RWPE1 (cell line): ENCODE measurements around the gene ARRDC3.
"Not testable (repeated sequence)": the region's sequence is repeated elsewhere in the genome, so short reads cannot be mapped to it uniquely, and the experiment has no call there.

Source experiments
- CTCF ChIA-PET: fragments of 350-600 bp; sonication (Branson Sonifier 250); formaldehyde crosslinking; extraction: SDS; loops from one replicate; lab custom pipeline; 2021; lab: Yijun Ruan, JAX
- POLR2A ChIA-PET: fragments of 400-600 bp; formaldehyde crosslinking; extraction: SDS; loops from one replicate; lab custom pipeline; 2020; ENCODE audit warnings: antibody characterized with exemption; ENCODE audit not compliant: low non-redundant PET; lab: Yijun Ruan, JAX
- DNase-seq: peaks from one replicate; pipeline ENCODE4 v3.0.0; 2012; ENCODE audit warnings: low spot score
- H3K27ac ChIP-seq: fragments of 450-650 bp; 2 replicates; pipeline ENCODE4 v1.5.1; 2017
- CTCF ChIP-seq: fragments of 450-650 bp; conservative IDR thresholded peaks from 2 replicates; pipeline ENCODE4 v1.5.1; 2017; ENCODE audit warnings: low read depth, mild to moderate bottlenecking

Gene ARRDC3

GRCh38 chr5:91343916-91344315 lies 39.2 kb downstream of the ARRDC3 start:
- TF ChIP-seq CTCF, result no peak
- no peak overlapping the region for H3K27ac ChIP-seq
- ChIA-PET POLR2A (interaction anchor here (1.0 kb wide), 1 partner anchor 37 kb away, joined by 4 read pairs; no protein-coding TSS in a partner anchor), CTCF (interaction anchor here (0.5 kb wide), 1 partner anchor 23 kb away, joined by 3 read pairs; no protein-coding TSS in a partner anchor)
- DNase-seq, result no peak

- POLR2A ChIA-PET, DNase-seq, H3K27ac ChIP-seq, CTCF ChIA-PET: not testable (repeated sequence)
Observed at GRCh38 chr5:91342931-91343330, 40.2 kb downstream of the ARRDC3 start.

GRCh38 chr5:91341154-91341553 lies 42.0 kb downstream of the ARRDC3 start:
- POLR2A ChIA-PET, result no interaction called here
- H3K27ac ChIP-seq, result no peak overlapping the region
- no peak for DNase-seq
- no peak for TF ChIP-seq CTCF
- CTCF ChIA-PET, result interaction anchor here (0.6 to 1.1 kb wide), 3 partner anchors 10 to 134 kb away, joined by 3 to 8 read pairs (median 5); no protein-coding TSS in a partner anchor

GRCh38 chr5:91340532-91340931 lies 42.6 kb downstream of the ARRDC3 start:
- ChIA-PET POLR2A (no interaction called here), CTCF (interaction anchor here (0.7 to 1.1 kb wide), 2 partner anchors 9 to 134 kb away, joined by 5 to 8 read pairs; no protein-coding TSS in a partner anchor)
- DNase-seq, result no peak
- H3K27ac ChIP-seq, result no peak overlapping the region
- TF ChIP-seq CTCF, result no peak

- DNase-seq, result no peak
- no peak for TF ChIP-seq CTCF
- POLR2A ChIA-PET, result no interaction called here
- no peak overlapping the region for H3K27ac ChIP-seq
- CTCF ChIA-PET, result interaction anchor here (0.5 kb wide), 2 partner anchors 37 to 130 kb away, joined by 3 read pairs; no protein-coding TSS in a partner anchor
Observed at GRCh38 chr5:91339063-91339705, 43.9 kb downstream of the ARRDC3 start.

- CTCF ChIA-PET, result no interaction called here
- H3K27ac ChIP-seq, result no peak overlapping the region
- TF ChIP-seq CTCF, result no peak
- POLR2A ChIA-PET, result no interaction called here
- DNase-seq, result peak; percentile 29
Observed at GRCh38 chr5:91332267-91333045, 50.7 kb downstream of the ARRDC3 start.
